Fibroblast of skin of abdomen (primary cell): Measurements from ENCODE around the gene SHISA4.
"Not testable (repeated sequence)": the region's sequence is repeated elsewhere in the genome, so short reads cannot be mapped to it uniquely, and the experiment has no call there.

Experiments used
- DNase-seq: peaks from one replicate; pipeline ENCODE4 v3.0.0-alpha.2; 2013

The SHISA4 gene

GRCh38 chr1:201933840-201934430, 45.2 kb downstream of the SHISA4 start:
- no peak for DNase-seq

- peak; percentile 83 for DNase-seq
Measured at GRCh38 chr1:201937624-201938213, 49.0 kb downstream of the SHISA4 start.

DNA sequence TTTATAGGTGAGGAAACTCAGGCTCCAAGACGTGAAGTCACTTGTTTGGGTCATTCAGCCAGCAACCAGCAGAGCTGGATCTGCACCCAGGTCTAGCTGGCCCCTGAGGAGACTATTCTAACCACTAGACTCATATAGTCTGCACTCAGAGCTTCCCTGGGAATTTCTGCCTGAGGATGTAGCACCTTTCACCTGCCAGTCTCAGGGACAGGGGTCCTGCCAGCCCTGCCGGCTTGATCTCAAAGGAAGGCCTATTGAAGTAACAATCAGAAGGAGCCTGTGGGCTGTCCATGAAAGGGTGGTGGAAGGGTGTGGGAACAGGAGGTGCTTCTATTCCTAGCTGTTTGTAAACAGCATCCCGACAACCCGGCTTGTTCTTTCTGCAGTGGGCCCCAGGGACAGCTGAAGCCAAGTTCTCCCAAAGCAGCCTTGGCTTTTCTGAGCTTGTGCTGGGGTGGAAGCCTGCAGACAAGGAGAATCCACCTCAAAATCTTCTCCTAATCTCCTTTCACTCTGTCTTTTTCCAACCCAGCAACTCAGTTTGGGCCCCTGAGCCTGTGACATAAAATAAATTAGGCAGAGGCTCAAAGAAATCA, 49.8 kb downstream of the SHISA4 start:
- DNase-seq, result no peak

DNA sequence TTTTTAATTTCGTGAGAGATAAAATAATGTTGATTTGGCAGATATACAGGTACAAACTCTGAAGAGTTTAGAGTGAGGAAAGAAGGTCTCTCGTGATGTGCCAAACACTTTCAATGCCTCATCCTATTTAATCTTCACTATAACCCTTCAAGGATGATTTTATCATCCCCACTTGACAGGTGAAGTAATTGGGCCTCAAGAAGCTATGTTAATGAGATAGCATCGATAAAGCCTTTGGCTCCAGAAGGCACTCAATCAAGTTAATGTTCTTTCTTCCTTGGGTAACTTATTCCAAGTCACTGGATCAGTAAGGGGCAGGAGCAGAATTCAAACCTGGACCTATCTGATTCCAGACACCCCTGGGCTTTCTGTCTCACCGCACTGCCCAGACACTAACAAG, 50.5 kb downstream of the SHISA4 start:
- no peak for DNase-seq

- DNase-seq, result no peak
Measured at GRCh38 chr1:201939574-201939973, 50.9 kb downstream of the SHISA4 start.

DNA sequence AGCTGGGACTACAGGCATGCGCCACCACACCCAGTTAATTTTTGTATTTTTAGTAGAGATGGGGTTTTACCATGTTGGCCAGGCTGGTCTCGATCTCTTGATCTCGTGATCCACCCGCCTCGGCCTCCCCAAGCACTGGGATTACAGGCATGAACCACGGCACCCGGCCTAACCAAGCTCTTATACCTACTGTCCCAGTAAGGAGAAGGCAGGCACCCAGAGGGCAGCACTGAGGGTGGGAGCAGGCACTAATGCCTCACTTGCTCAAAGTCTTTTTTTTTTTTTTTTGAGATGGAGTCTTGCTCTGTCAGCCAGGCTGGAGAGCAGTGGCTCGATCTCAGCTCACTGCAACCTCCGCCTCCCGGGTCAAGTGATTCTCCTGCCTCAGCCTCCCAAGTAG, 51.6 kb downstream of the SHISA4 start:
- DNase-seq, result not testable (repeated sequence)

DNA sequence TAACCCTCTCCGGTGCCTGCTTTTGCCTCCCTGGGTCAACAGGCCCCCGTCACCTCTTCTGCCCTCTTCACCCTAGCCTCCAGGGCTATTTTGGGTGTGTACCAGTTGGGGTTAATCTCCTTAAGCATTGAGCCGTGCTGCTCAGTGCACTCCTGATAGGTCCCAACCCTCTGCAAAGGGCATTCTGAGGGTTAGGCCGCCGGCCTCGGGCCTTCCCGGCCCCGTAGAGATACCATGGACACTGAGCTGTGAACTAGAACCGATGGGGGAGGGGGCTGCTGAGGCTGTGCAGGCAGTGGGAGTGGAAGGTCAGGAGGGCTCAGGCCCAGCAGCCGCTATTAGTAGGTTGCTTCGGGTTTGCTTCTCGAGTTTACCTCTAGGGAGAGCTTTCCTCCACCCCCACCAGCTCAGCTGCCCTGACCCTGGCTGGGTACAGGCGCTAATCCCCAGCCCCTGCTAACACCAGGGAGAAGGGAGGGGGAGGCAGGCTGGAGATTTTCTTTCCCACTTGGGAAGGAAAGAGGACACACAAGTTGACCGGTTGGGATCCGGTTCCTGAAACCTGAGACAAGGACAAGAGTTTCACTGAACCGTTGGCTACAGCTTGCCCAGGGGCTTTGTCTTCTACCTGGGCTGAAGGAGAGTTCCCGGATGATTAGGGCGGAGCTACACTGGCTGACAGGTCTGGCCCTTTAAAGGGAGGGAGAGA, 52.9 kb downstream of the SHISA4 start:
- DNase-seq, result no peak

GRCh38 chr1:201942129-201942495, 53.4 kb downstream of the SHISA4 start:
- no peak for DNase-seq
